ENCODE results near the gene MAD1L1.

DNA sequence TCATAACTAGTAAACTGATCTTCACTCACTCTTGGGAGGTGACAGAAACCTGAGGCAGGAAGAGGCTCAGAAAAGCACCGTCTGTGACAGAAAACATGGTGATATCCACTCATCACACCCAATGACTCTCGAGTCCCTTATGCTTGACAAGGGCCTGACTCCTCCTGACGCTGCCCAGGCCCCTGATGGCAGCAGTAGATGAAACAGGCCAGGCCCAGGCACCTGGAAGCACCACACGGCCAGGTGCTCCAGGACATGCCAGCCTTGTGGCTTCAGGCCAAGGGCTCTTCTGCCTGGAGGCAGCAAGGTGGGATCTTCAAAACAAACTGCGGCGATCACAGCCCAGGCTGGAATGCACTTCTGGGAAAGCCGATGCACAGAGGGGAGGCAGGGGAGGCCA lies 89.3 kb downstream of the MAD1L1 start:
- TF ChIP-seq GATA2 (IDR thresholded peaks at IDR 0.05; ENCODE audit: low read depth, low read length) (no peak), GATA3 (IDR thresholded peaks at IDR 0.05; ENCODE audit: low read depth, low read length) (no peak)
